HUES48 (cell line): Measurements from ENCODE around the gene RGS9.

Source experiments
- H3K27ac ChIP-seq: one replicate; pipeline ENCODE4 v1.7.0; 2013; ENCODE audit warnings: low read depth, low read length, inconsistent platforms
- H3K27me3 ChIP-seq: 2 replicates; pipeline ENCODE4 v1.6.1; 2013; ENCODE audit warnings: mild to moderate bottlenecking, low read length; ENCODE audit not compliant: control insufficient read depth, insufficient read depth
- H3K36me3 ChIP-seq: 2 replicates; pipeline ENCODE4 v1.6.1; 2013; ENCODE audit warnings: low read length; ENCODE audit not compliant: control insufficient read depth, insufficient read depth
- H3K4me1 ChIP-seq: 2 replicates; pipeline ENCODE4 v1.6.1; 2013; ENCODE audit warnings: mild to moderate bottlenecking, low read length; ENCODE audit not compliant: control insufficient read depth, insufficient read depth
- H3K4me3 ChIP-seq: 2 replicates; pipeline ENCODE4 v1.5.1; 2013; ENCODE audit warnings: mild to moderate bottlenecking, low read depth, low read length
- H3K9ac ChIP-seq: 2 replicates; pipeline ENCODE4 v1.6.1; 2013; ENCODE audit warnings: mild to moderate bottlenecking, low read depth, low read length, moderate library complexity
- H3K9me3 ChIP-seq: 2 replicates; pipeline ENCODE4 v1.6.1; 2013; ENCODE audit warnings: low read length; ENCODE audit not compliant: control insufficient read depth, insufficient read depth

The RGS9 gene

DNA sequence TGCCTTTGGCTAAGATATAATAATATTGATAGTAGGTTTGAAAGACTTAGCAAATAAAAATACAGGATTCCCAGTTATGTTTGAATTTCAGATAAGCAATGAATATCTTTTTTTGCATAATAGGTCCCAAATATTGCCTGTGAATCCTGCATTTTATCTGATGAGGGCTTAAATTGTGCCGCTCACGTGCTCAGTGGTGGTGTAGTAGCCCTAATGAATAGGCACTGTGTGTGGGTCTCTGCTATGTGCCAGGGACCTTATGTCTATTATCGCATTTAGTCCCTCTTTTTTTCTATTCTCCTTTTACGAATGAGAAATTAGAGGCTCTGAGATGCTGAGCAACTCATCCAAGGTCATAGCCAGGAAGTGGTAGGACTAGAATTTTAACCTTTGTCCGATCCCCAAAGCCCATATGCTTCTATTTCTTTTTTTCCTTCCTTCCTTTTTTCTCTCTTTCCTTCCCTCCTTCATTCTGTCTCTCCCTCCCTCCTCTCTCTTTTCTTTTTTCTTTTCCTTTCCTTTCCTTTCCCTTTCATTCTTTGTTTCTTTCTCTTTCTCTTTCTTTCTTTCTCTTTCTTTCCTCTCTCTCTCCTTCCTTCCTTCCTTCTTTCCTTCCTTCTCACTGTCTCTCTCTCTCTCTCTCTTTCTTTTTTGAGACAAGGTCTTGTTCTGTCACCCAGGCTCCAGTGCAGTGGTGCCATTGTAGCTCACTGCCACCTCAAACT, 47.2 kb downstream of the RGS9 start:
- Histone ChIP-seq H3K9ac (peak overlapping the region; percentile 48; the same call in 1 of the 2 replicates), H3K27ac (peak overlapping the region; percentile 62), H3K4me1 (peaks cover 23% of the 10 kb centered on the region), H3K9me3 (no peaks in the 10 kb centered on the region), H3K4me3 (no peak overlapping the region; the same call in 1 of the 2 replicates), H3K36me3 (no peaks in the 10 kb centered on the region), H3K27me3 (no peaks in the 10 kb centered on the region)

DNA sequence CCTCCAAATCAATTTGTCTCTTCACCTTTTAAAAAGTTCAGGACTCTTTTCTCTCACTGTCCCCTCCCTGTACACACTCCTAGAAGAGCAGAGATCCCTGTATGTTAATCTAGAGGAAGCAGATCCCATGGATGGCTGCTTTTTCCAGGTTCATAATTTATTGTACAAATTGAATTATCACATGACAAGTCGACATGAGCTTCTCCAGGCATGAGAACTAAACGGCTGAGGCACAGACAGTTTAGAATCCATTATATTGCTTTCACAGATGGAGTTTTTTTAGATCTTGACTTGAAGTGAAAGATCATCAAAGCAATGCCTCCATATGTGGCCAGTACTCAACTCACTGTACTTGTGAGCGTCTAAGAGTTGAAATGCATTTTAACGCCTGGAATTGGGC, 47.9 kb downstream of the RGS9 start:
- no peaks in the 10 kb centered on the region for H3K9me3 ChIP-seq
- H3K4me1 ChIP-seq: peaks cover 23% of the 10 kb centered on the region
- no peak overlapping the region for H3K9ac ChIP-seq
- no peaks in the 10 kb centered on the region for H3K36me3 ChIP-seq
- H3K27me3 ChIP-seq: no peaks in the 10 kb centered on the region
- H3K4me3 ChIP-seq: no peak overlapping the region
- H3K27ac ChIP-seq: no peak overlapping the region

DNA sequence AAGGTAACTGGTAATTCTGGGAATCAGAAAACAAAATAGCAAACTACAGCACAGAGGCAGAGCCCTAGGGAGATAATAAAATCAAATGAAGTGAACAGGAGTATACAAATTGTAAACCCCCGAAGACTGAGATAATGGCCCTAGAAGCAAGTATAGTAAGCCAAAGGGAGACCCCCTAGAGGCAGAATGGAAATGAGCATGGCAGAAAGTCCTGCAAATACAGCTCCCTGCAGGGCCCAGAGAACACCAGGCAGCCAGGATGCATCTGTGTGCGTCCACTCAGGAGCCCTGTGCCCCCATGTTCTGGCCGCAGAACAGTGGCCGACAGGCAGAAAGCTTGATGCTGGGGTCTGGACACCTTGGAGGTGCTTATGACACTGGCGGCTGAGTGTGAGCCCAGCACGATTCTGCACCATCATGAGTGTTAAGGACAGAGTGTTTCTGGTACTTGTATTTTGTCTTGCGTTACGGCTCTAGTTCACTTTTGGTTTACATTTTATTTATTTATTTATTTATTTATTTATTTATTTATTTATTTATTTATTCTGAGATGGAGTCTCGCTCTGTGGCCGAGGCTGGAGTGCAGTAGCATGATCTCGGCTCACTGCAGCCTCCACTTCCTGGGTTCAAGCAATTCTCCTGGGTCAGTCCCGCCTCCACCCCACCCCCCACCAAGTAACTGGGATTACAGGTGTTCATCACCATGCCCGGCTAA, 48.7 kb downstream of the RGS9 start:
- no peaks in the 10 kb centered on the region for H3K9me3 ChIP-seq
- no peaks in the 10 kb centered on the region for H3K27me3 ChIP-seq
- no peak overlapping the region for H3K27ac ChIP-seq
- no peak overlapping the region for H3K4me3 ChIP-seq
- peaks cover 23% of the 10 kb centered on the region for H3K4me1 ChIP-seq
- H3K36me3 ChIP-seq: no peaks in the 10 kb centered on the region
- no peak overlapping the region for H3K9ac ChIP-seq

DNA sequence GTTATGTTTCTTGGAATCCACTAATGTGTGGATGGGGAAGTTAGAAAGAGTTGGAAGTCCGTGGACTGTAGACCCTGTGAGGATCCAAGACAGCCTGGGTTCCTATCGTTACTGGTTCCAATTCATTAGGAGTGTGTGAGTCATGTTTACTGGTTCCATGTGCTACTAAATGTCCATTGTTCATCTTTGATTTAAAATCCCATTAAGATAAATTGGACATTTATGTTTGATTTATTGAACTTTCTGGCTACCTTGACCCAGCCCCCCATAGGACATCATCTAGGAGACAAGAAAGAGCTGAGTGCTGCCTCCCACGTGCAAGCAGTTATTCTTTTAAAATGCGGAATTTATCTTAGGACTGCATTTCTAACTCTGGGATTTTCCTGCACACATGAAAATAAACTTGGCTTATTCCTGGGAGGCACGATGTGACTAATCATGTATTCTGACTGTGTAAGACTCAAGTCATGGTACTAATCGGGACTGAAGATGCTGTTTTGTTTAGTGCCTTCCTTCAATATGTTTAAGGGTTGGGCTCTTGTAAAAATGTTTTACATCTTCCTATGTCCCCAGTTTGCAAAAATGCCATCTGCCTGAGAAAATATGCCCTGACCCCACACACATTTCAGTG, 53.4 kb downstream of the RGS9 start:
- Histone ChIP-seq H3K27me3 (no peaks in the 10 kb centered on the region), H3K9me3 (no peaks in the 10 kb centered on the region), H3K27ac (no peak overlapping the region), H3K9ac (no peak overlapping the region), H3K4me3 (no peak overlapping the region), H3K4me1 (peaks cover 12% of the 10 kb centered on the region), H3K36me3 (no peaks in the 10 kb centered on the region)

DNA sequence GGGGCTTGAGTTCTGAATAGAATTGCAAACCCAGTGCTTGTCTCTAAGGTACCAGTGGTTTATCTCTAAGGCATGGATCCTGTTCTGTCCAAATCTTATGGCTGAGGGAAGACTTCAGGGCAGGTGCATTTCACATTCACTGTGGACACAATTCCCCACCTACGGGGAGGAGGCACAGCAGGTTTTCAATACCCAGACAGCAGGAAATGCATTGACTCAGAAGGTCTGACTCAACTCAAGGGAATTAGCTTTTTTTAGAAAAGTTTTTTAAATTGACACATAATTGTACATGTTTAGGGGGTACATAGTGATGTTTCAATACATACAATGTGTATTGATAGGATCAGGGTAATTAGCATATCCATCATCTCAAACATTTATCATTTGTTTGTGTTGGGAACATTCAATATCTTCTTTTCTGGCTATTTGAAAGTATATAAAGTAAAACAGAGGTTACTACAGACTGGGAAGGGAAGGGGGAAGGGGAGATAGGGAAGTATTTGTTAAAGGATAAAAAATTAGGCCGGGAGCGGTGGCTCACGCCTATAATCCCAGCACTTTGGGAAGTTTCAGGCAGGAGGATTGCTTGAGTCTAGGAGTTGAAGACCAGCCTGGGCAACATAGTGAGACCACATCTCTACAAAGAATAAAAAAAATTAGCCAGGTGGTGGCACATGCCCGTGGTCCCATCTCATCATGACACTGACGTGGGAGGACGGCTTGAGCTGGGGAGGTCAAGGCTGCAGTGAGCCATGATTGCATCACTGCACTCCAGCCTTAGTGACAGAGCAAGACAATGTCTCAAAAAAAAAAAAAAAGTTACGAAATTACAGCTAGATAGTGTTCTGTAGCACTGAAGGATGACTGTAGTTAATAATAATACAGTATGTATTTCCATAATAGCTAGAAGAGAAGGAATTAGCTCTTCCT, 54.9 kb downstream of the RGS9 start:
- Histone ChIP-seq H3K27ac (peak overlapping the region; percentile 57), H3K9ac (no peak overlapping the region), H3K27me3 (no peaks in the 10 kb centered on the region), H3K36me3 (no peaks in the 10 kb centered on the region), H3K4me1 (peaks cover 11% of the 10 kb centered on the region), H3K9me3 (no peaks in the 10 kb centered on the region), H3K4me3 (no peak overlapping the region)

DNA sequence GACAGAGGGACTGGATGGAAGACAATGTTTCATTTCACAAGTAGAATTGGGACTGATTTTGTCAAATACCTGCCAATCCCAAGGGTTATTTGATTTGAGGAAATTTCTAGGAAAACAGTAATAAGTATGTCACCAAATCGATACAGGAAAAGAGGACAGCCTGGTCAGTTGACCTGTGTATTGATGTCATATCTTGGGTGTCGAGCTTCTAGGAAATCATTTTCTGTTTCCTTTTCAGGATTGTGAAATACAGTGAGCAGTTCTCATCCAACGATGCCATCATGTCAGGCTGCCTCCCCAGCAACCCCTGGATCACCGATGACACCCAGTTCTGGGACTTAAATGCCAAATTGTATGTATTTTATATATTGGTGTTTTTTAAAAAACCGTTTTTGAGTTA, 56.1 kb downstream of the RGS9 start:
- Histone ChIP-seq H3K27me3 (no peaks in the 10 kb centered on the region), H3K9me3 (no peaks in the 10 kb centered on the region), H3K27ac (no peak overlapping the region), H3K9ac (no peak overlapping the region), H3K36me3 (no peaks in the 10 kb centered on the region), H3K4me1 (peaks cover 11% of the 10 kb centered on the region), H3K4me3 (no peak overlapping the region)

DNA sequence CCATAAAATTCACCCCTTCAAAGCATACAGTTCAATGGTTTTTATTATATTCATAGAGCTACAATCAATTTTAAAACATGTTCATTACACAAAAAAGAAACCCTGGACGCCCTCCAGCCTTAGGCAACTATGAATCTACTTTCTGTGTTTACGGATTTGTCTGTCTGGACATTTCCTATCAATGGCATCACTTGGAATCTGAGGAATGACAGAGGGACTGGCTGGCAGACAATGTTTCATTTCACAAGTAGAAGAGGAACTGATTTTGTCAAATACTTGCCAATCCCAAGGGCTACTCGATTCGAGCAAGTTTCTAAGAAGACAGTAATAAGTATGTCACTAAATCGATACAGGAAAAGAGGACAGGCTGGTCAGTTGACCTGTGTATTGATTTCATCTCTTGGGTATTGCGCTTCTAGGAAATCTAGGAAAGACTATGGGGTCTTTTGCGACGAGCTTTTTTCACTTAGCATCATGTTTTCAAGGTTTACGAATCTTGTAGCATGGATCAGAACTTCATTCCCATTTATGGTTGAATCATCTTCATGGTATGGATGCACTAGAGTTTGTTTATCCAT, 56.6 kb downstream of the RGS9 start:
- Histone ChIP-seq H3K27ac (no peak overlapping the region), H3K4me3 (no peak overlapping the region)

DNA sequence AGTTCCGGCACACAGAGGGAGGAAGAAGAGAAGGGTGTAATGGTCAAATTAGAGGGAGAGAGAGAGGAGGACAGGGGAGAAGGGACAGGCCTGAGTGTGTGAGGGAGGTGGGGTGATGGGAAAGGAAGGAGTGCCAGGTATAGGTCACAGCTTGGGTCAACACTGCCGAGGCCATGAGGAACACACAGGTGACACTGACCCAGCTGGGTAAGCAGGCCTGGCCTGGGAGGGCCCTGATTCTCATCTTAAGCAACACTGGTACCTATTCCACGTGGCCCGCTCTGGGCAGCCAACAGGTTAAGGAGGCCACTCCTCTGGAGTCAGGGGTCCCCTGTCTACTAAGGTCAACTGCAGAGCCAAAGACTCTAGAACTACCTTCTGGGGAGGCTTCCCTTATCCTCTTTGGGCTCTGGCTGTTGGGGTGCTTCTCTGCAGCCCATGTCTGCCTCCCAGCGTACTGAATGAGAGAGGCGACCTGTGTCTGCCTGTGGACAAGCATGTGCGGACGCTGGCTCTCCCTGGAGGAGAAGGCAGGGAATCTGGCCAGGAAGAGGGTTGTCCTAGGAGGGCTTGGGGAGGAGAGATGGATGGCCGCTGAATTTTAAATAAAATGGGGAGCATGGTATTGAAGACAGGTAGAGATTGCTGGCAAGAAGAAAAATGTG, 57.6 kb downstream of the RGS9 start:
- Histone ChIP-seq H3K4me3 (no peak overlapping the region), H3K4me1 (peaks cover 11% of the 10 kb centered on the region), H3K36me3 (no peaks in the 10 kb centered on the region), H3K27me3 (no peaks in the 10 kb centered on the region), H3K9ac (no peak overlapping the region), H3K27ac (no peak overlapping the region), H3K9me3 (no peaks in the 10 kb centered on the region)

More for the DNA sequence above, 56.6 kb downstream of the RGS9 start:
- Histone ChIP-seq H3K36me3 (no peaks in the 10 kb centered on the region), H3K9ac (no peak overlapping the region), H3K27me3 (no peaks in the 10 kb centered on the region), H3K4me1 (peaks cover 11% of the 10 kb centered on the region), H3K9me3 (no peaks in the 10 kb centered on the region)

DNA sequence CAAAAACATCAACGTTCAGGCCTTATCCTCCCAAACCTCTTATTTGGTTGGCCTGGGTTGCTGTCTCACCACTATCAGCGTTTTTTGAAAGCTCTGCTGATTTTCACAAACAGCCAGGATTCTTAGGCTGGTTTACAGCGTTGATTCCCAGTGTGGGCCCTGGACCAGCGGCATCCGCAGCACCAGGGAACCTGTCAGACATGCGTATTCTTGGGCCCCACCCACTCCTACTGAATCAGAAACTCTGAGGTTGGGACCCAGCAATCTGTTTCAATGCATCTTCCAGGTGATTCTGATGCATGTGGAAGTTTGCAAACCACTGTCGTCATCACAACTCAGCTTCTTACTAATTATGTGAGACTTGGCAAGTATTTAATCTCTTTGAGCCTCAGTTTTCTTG, 58.5 kb downstream of the RGS9 start:
- H3K4me1 ChIP-seq: peaks cover 11% of the 10 kb centered on the region
- no peaks in the 10 kb centered on the region for H3K9me3 ChIP-seq
- no peak overlapping the region for H3K4me3 ChIP-seq
- no peaks in the 10 kb centered on the region for H3K27me3 ChIP-seq
- no peak overlapping the region for H3K27ac ChIP-seq
- no peak overlapping the region for H3K9ac ChIP-seq
- no peaks in the 10 kb centered on the region for H3K36me3 ChIP-seq

DNA sequence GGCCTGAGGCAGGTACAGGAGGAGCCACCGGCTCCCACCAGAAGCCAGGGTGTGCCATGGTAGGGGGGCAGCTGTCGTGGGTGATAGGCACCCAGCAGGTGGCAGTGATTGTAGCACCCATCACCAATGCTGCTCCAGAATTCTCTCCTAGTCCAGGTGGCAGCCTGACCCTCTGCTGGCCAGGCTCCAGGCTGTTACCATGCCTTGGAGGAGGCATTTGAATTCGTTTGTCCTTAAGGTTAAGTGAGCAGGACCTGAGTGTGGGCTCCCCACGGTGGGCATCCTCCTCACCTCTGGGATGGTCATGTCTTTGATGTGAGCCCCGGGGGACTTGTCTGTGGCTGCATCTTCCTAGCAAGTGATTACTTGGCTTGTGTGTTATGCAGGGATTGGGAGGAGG, 59.4 kb downstream of the RGS9 start:
- Histone ChIP-seq H3K36me3 (no peaks in the 10 kb centered on the region), H3K4me3 (no peak overlapping the region), H3K27me3 (no peaks in the 10 kb centered on the region), H3K4me1 (peaks cover 8% of the 10 kb centered on the region), H3K9ac (no peak overlapping the region), H3K9me3 (no peaks in the 10 kb centered on the region), H3K27ac (no peak overlapping the region)
